Hepatocyte (in vitro differentiated cells): ENCODE data around the gene TMEM11. TPM values are rescaled to one million over a fixed set of nuclear protein-coding genes. Genes with fewer than 3 reads are reported as not detected.

ENCODE experiments used
- DNase-seq: peaks from one replicate; pipeline ENCODE4 v3.0.0-alpha.2; 2016; ENCODE audit warnings: low spot score
- H2AFZ ChIP-seq: fragments of 200-600 bp; sonication (generic); 2 replicates; pipeline ENCODE4 v1.6.0; 2016; ENCODE audit warnings: antibody characterized with exemption, mild to moderate bottlenecking
- H3K27ac ChIP-seq: fragments of 200-600 bp; sonication (generic); 2 replicates; pipeline ENCODE4 v1.5.1; 2016; ENCODE audit warnings: mild to moderate bottlenecking
- H3K27me3 ChIP-seq: fragments of 200-600 bp; sonication (generic); 2 replicates; pipeline ENCODE4 v1.6.1; 2016
- H3K36me3 ChIP-seq: fragments of 200-600 bp; sonication (generic); replicated peaks from 2 replicates; pipeline ENCODE4 v1.5.1; 2016; ENCODE audit warnings: low read depth; ENCODE audit not compliant: insufficient read depth
- H3K4me1 ChIP-seq: fragments of 200-600 bp; sonication (generic); 2 replicates; pipeline ENCODE4 v1.5.1; 2016; ENCODE audit warnings: mild to moderate bottlenecking, moderate library complexity; ENCODE audit not compliant: insufficient read depth
- H3K4me2 ChIP-seq: fragments of 200-600 bp; sonication (generic); 2 replicates; pipeline ENCODE4 v1.6.0; 2016
- H3K4me3 ChIP-seq: fragments of 200-600 bp; sonication (generic); 2 replicates; pipeline ENCODE4 v1.5.1; 2016; ENCODE audit warnings: mild to moderate bottlenecking
- H3K79me2 ChIP-seq: fragments of 200-600 bp; sonication (generic); 2 replicates; pipeline ENCODE4 v1.6.0; 2017; ENCODE audit warnings: mild to moderate bottlenecking
- H3K9me2 ChIP-seq: fragments of 200-600 bp; sonication (generic); replicated peaks from 2 replicates; pipeline ENCODE4 v1.6.0; 2017; ENCODE audit warnings: mild to moderate bottlenecking; ENCODE audit not compliant: insufficient read depth
- H3K9me3 ChIP-seq: fragments of 200-600 bp; sonication (generic); 2 replicates; pipeline ENCODE4 v1.5.1; 2016; ENCODE audit warnings: low read depth, mild to moderate bottlenecking
- H4K20me1 ChIP-seq: fragments of 200-600 bp; sonication (generic); 2 replicates; pipeline ENCODE4 v1.6.0; 2016; ENCODE audit warnings: mild to moderate bottlenecking; ENCODE audit not compliant: insufficient read depth, poor library complexity, severe bottlenecking
- CTCF ChIP-seq: fragments of 200-600 bp; sonication (generic); IDR thresholded peaks from 2 replicates; pipeline ENCODE4 v1.5.1; 2016; ENCODE audit warnings: antibody characterized with exemption, mild to moderate bottlenecking; ENCODE audit not compliant: poor library complexity
- EZH2 ChIP-seq: fragments of 200-600 bp; sonication (generic); IDR thresholded peaks from 2 replicates; pipeline ENCODE4 v1.6.1; 2016; ENCODE audit warnings: antibody characterized with exemption, mild to moderate bottlenecking, borderline replicate concordance
- EZH2phosphoT487 ChIP-seq: fragments of 200-600 bp; sonication (generic); IDR thresholded peaks from one replicate; pipeline ENCODE4 v1.6.1; 2018; ENCODE audit warnings: antibody characterized with exemption, mild to moderate bottlenecking, low read depth, moderate library complexity; ENCODE audit not compliant: unreplicated experiment, severe bottlenecking
- WGBS: methylation state at CpG from one replicate; pipeline ENCODE4 v1.1.6; 2016; ENCODE audit warnings: low lambda C conversion rate; ENCODE audit errors: missing lambda C conversion rate; 5-methylcytosine and 5-hydroxymethylcytosine counted together
- polyA plus RNA-seq: library from polyadenylated mRNA; unstranded; fragments of >200 nt; fragmentation: Nextera tagmentation; extraction: Ambion mirVana; gene quantifications from 2 replicates; pipeline ENCODE4 v1.2.1, GENCODE V29; 2016
- total RNA-seq: library from RNA; depleted of rRNA; stranded (reverse); fragments of >200 nt; gene quantifications from 2 replicates; pipeline ENCODE4 v1.2.3, GENCODE V29; 2014

Gene TMEM11
- total and polyA plus RNA-seq, 2 experiments from 2014 or later: 21.6 to 78.1 TPM

- Histone ChIP-seq H3K9me3 (no peaks in the 10 kb centered on the region), H4K20me1 (peaks cover 68% of the 10 kb centered on the region), H2AFZ (no peak overlapping the region), H3K79me2 (peaks cover 77% of the 10 kb centered on the region), H3K9me2 (no peaks in the 10 kb centered on the region), H3K4me3 (no peak overlapping the region), H3K27ac (no peak overlapping the region), H3K27me3 (no peaks in the 10 kb centered on the region), H3K4me1 (no peaks in the 10 kb centered on the region), H3K36me3 (no peaks in the 10 kb centered on the region), H3K4me2 (no peak overlapping the region)
- DNase-seq: peak; percentile 34
- TF ChIP-seq EZH2phosphoT487 (no peak), EZH2 (no peak)
- 57% methylated on average over 9 of the region's 9 CpGs for WGBS
Observed at GRCh38 chr17:21199311-21199710, 14.7 kb downstream of the TMEM11 start.

GRCh38 chr17:21198411-21198810 is 15.6 kb downstream of the TMEM11 start:
- no peaks in the 10 kb centered on the region for H3K9me3 ChIP-seq
- H3K4me3 ChIP-seq: no peak overlapping the region
- peaks cover 68% of the 10 kb centered on the region for H3K79me2 ChIP-seq
- no peaks in the 10 kb centered on the region for H3K9me2 ChIP-seq
- no peak for DNase-seq
- TF ChIP-seq EZH2: no peak
- no peak for TF ChIP-seq CTCF
- TF ChIP-seq EZH2phosphoT487: no peak
- H4K20me1 ChIP-seq: peaks cover 59% of the 10 kb centered on the region
- no peaks in the 10 kb centered on the region for H3K36me3 ChIP-seq
- H3K4me1 ChIP-seq: no peaks in the 10 kb centered on the region
- 95% methylated on average over 20 of the region's 20 CpGs for WGBS
- no peaks in the 10 kb centered on the region for H3K27me3 ChIP-seq
- no peak overlapping the region for H2AFZ ChIP-seq
- H3K4me2 ChIP-seq: no peak overlapping the region
- H3K27ac ChIP-seq: no peak overlapping the region

GRCh38 chr17:21196126-21196525 is 17.8 kb downstream of the TMEM11 start:
- Histone ChIP-seq H3K27me3 (no peaks in the 10 kb centered on the region), H3K79me2 (peaks cover 45% of the 10 kb centered on the region), H3K4me1 (no peaks in the 10 kb centered on the region), H3K9me2 (no peaks in the 10 kb centered on the region), H3K36me3 (no peaks in the 10 kb centered on the region), H3K9me3 (no peaks in the 10 kb centered on the region), H2AFZ (no peak overlapping the region), H4K20me1 (peaks cover 38% of the 10 kb centered on the region), H3K4me3 (no peak overlapping the region), H3K27ac (no peak overlapping the region), H3K4me2 (no peak overlapping the region)
- WGBS: 91% methylated on average over 5 of the region's 5 CpGs
- no peak for TF ChIP-seq EZH2
- TF ChIP-seq EZH2phosphoT487: no peak
- TF ChIP-seq CTCF: no peak
- DNase-seq: no peak

- Histone ChIP-seq H3K4me3 (no peak overlapping the region), H2AFZ (no peak overlapping the region), H3K79me2 (peaks cover 31% of the 10 kb centered on the region), H3K27me3 (no peaks in the 10 kb centered on the region), H3K4me1 (no peaks in the 10 kb centered on the region), H3K9me3 (no peaks in the 10 kb centered on the region), H3K4me2 (no peak overlapping the region), H3K9me2 (no peaks in the 10 kb centered on the region), H3K36me3 (no peaks in the 10 kb centered on the region), H3K27ac (no peak overlapping the region), H4K20me1 (peaks cover 24% of the 10 kb centered on the region)
- TF ChIP-seq CTCF (no peak), EZH2 (no peak), EZH2phosphoT487 (no peak)
- 78% methylated on average over 5 of the region's 5 CpGs for WGBS
- no peak for DNase-seq
Observed at GRCh38 chr17:21194703-21195102, 19.3 kb downstream of the TMEM11 start.
